GM18519 (cell line): ENCODE results near the gene SIN3A.
"Not testable (repeated sequence)": the region's sequence is repeated elsewhere in the genome, so short reads cannot be mapped to it uniquely, and the experiment has no call there.

Source experiments
- ATAC-seq: cut with Tn5 transposase; IDR thresholded peaks from one replicate; pipeline ENCODE4 v1.9.1; 2021; ENCODE audit warnings: mild to moderate bottlenecking, moderate library complexity; ENCODE audit not compliant: unreplicated experiment, low FRiP score

Gene SIN3A

GRCh38 chr15:75451674-75452363 lies at the start of gene SIN3A:
SIN3A (minus strand) TSS chr15:75451690; CDS start chr15:75430375, 21,315 bp downstream.
- ATAC-seq, result peak; percentile 30

- no peak for ATAC-seq
Observed at GRCh38 chr15:75493732-75494131, 42.2 kb upstream of the SIN3A start.

- ATAC-seq, result no peak
Observed at GRCh38 chr15:75483961-75484360, 32.5 kb upstream of the SIN3A start.

- ATAC-seq, result not testable (repeated sequence)
Observed at GRCh38 chr15:75483556-75483955, 32.1 kb upstream of the SIN3A start.

GRCh38 chr15:75483106-75483505 lies 31.6 kb upstream of the SIN3A start:
- ATAC-seq, result no peak

- not testable (repeated sequence) for ATAC-seq
Observed at GRCh38 chr15:75480463-75480862, 29.0 kb upstream of the SIN3A start.

GRCh38 chr15:75479670-75480069 lies 28.2 kb upstream of the SIN3A start:
- ATAC-seq, result no peak

- ATAC-seq, result not testable (repeated sequence)
Observed at GRCh38 chr15:75477094-75477493, 25.6 kb upstream of the SIN3A start.

GRCh38 chr15:75468913-75469598 lies 17.6 kb upstream of the SIN3A start:
- no peak for ATAC-seq

- ATAC-seq, result no peak
Observed at GRCh38 chr15:75460646-75461045, 9.2 kb upstream of the SIN3A start.

- ATAC-seq, result no peak
Observed at GRCh38 chr15:75459581-75459980, 8.1 kb upstream of the SIN3A start.

- ATAC-seq, result no peak
Observed at GRCh38 chr15:75456710-75457109, 5.2 kb upstream of the SIN3A start.

- ATAC-seq, result no peak
Observed at GRCh38 chr15:75455982-75456531, 4.6 kb upstream of the SIN3A start.

GRCh38 chr15:75455424-75455981 lies 4.0 kb upstream of the SIN3A start:
- ATAC-seq, result no peak

GRCh38 chr15:75454471-75455378 lies 3.2 kb upstream of the SIN3A start:
- ATAC-seq, result no peak

- ATAC-seq, result peak; percentile 28
Observed at GRCh38 chr15:75453703-75454470, 2.4 kb upstream of the SIN3A start.

- ATAC-seq, result no peak
Observed at GRCh38 chr15:75452865-75453702, 1.6 kb upstream of the SIN3A start.

- no peak for ATAC-seq
Observed at GRCh38 chr15:75452364-75452864, 924 bp upstream of the SIN3A start.
